HG02840 (cell line): ENCODE data around the gene PCDHA8.
"Not testable (repeated sequence)": the region's sequence is repeated elsewhere in the genome, so short reads cannot be mapped to it uniquely, and the experiment has no call there.

Experiments
- ATAC-seq: cut with Tn5 transposase; IDR thresholded peaks from one replicate; pipeline ENCODE4 v1.9.1; 2021; ENCODE audit warnings: mild to moderate bottlenecking, moderate library complexity, moderate number of reproducible peaks; ENCODE audit not compliant: unreplicated experiment, low FRiP score

Gene PCDHA8, protein sequence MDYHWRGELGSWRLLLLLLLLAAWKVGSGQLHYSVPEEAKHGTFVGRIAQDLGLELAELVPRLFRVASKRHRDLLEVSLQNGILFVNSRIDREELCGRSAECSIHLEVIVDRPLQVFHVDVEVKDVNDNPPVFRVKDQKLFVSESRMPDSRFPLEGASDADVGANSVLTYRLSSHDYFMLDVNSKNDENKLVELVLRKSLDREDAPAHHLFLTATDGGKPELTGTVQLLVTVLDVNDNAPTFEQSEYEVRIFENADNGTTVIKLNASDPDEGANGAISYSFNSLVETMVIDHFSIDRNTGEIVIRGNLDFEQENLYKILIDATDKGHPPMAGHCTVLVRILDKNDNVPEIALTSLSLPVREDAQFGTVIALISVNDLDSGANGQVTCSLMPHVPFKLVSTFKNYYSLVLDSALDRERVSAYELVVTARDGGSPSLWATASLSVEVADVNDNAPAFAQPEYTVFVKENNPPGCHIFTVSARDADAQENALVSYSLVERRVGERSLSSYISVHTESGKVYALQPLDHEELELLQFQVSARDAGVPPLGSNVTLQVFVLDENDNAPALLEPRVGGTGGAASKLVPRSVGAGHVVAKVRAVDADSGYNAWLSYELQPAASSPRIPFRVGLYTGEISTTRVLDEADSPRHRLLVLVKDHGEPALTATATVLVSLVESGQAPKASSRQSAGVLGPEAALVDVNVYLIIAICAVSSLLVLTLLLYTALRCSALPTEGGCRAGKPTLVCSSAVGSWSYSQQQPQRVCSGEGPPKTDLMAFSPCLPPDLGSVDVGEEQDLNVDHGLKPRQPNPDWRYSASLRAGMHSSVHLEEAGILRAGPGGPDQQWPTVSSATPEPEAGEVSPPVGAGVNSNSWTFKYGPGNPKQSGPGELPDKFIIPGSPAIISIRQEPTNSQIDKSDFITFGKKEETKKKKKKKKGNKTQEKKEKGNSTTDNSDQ

GRCh38 chr5:140840978-140841962 is at the start of gene PCDHA8:
TSS of gene PCDHA8 (plus strand) at chr5:140841187. CDS start at chr5:140841322, 135 bp downstream.
- ATAC-seq, result no peak

- ATAC-seq, result no peak
These were observed 46.3 kb upstream of the PCDHA8 start, which contains the start of gene PCDHA2 for GRCh38 chr5:140794595-140795258. TSS of gene PCDHA2 (plus strand) at chr5:140794852.

DNA sequence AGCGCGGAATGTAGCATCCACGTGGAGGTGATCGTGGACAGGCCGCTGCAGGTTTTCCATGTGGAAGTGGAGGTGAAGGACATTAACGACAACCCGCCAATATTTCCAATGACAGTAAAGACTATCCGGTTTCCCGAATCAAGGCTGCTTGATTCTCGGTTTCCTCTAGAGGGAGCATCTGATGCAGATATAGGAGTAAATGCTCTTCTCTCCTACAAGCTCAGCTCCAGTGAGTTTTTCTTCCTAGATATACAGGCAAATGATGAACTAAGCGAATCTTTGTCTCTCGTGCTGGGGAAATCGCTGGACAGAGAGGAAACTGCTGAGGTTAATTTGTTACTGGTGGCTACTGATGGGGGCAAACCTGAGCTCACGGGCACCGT is 45.7 kb upstream of the PCDHA8 start:
- no peak for ATAC-seq

GRCh38 chr5:140796072-140796717 is 44.8 kb upstream of the PCDHA8 start:
- ATAC-seq, result not testable (repeated sequence)

DNA sequence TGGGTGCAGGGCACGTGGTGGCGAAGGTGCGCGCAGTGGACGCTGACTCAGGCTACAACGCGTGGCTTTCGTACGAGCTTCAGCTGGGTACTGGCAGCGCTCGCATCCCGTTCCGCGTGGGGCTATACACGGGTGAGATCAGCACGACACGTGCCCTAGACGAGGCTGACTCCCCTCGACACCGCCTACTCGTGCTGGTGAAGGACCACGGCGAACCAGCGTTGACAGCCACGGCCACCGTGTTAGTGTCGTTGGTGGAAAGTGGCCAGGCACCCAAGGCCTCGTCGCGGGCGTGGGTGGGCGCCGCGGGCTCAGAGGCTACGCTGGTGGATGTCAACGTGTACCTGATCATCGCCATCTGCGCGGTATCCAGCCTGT is 44.3 kb upstream of the PCDHA8 start:
- ATAC-seq, result no peak

DNA sequence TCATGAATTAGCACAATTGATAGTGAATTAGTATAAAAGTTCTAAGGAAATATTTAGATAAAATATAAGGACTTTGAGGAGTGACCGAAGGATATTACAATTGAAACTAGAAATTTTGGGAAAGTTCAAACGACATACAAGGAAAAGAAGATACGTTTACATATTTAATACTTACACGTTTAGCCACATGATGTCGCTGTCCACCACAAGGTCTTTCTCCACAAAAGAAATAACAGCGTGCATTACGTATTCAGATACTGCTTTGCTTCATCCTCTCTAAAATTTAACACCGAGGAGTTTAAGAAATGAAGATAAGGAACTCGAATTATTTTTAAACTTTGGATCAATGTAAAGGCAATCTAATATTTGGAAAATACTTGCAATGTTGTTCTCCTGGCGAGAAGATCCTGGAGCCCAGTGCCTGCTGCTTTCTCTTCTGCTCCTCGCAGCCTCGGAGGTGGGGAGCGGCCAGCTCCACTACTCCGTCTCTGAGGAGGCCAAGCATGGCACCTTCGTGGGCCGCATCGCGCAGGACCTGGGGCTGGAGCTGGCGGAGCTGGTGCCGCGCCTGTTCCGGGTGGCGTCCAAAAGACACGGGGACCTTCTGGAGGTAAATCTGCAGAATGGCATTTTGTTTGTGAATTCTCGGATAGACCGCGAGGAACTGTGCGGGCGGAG is 40.0 kb upstream of the PCDHA8 start, which contains the start of gene PCDHA3:
Gene PCDHA3 (plus strand): TSS at position 242 of the 678 bp plus-strand sequence.
- ATAC-seq, result no peak

DNA sequence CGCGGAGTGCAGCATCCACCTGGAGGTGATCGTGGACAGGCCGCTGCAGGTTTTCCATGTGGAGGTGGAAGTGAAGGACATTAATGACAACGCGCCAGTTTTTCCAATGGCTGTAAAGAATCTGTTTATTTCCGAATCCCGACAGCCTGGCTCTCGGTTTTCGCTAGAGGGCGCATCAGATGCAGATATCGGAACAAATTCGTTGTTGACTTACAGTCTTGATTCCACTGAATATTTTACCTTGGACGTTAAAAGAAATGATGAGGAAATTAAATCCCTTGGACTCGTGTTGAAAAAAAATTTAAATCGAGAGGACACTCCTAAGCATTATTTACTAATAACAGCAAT is 39.5 kb upstream of the PCDHA8 start:
- ATAC-seq, result no peak

DNA sequence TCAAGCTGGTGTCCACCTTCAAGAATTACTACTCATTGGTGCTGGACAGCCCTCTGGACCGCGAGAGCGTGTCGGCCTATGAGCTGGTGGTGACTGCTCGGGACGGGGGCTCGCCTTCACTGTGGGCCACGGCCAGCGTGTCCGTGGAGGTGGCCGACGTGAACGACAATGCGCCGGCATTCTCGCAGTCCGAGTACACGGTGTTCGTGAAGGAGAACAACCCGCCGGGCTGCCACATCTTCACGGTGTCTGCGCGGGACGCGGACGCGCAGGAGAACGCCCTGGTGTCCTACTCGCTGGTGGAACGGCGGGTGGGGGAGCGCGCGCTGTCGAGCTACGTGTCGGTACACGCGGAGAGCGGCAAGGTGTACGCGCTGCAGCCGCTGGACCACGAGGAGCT is 38.6 kb upstream of the PCDHA8 start:
- ATAC-seq, result not testable (repeated sequence)

DNA sequence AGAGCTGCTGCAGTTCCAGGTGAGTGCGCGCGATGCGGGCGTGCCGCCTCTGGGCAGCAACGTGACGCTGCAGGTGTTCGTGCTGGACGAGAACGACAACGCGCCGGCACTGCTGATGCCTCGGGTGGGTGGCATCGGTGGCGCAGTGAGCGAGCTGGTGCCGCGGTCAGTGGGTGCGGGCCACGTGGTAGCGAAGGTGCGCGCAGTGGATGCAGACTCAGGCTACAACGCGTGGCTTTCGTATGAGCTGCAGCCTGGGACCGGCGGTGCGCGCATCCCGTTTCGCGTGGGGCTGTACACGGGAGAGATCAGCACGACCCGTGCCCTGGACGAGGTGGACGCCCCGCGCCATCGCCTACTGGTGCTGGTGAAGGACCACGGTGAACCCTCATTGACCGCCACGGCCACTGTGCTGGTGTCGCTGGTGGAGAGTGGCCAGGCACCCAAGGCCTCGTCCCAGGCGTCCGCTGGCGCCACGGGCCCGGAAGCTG is 38.2 kb upstream of the PCDHA8 start:
- ATAC-seq, result no peak

GRCh38 chr5:140806834-140807775 is 33.9 kb upstream of the PCDHA8 start, which contains the start of gene PCDHA4:
TSS of gene PCDHA4 (plus strand) at chr5:140807068.
- ATAC-seq, result no peak

GRCh38 chr5:140808241-140808888 is 32.6 kb upstream of the PCDHA8 start:
- ATAC-seq, result not testable (repeated sequence)

GRCh38 chr5:140808889-140809291 is 32.1 kb upstream of the PCDHA8 start:
- ATAC-seq, result no peak

- no peak for ATAC-seq
These were observed 19.4 kb upstream of the PCDHA8 start, which contains the start of gene PCDHA5 for GRCh38 chr5:140821375-140822280. TSS of gene PCDHA5 (plus strand) at chr5:140821613.

GRCh38 chr5:140822281-140822629 is 18.7 kb upstream of the PCDHA8 start:
- no peak for ATAC-seq

GRCh38 chr5:140822969-140823368 is 18.0 kb upstream of the PCDHA8 start:
- not testable (repeated sequence) for ATAC-seq

DNA sequence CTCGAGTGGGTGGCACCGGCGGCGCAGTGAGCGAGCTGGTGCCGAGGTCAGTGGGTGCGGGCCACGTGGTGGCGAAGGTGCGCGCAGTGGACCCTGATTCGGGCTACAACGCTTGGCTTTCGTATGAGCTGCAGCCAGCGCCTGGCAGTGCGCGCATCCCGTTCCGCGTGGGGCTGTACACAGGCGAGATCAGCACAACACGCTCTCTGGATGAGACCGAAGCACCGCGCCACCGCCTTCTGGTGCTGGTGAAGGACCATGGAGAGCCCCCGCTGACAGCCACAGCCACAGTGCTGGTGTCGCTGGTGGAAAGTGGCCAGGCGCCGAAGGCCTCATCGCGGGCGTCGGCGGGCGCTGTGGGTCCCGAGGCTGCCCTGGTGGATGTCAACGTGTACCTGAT is 17.5 kb upstream of the PCDHA8 start:
- ATAC-seq, result no peak
